DOHH2 (cell line): ENCODE measurements around the gene ANXA8L1.

Source experiments
- CTCF ChIP-seq: fragments of 200-600 bp; sonication (generic); IDR thresholded peaks from one replicate; pipeline ENCODE4 v1.5.1; 2014; ENCODE audit warnings: antibody characterized with exemption, mild to moderate bottlenecking, low read depth, low read length; ENCODE audit not compliant: poor library complexity, severe bottlenecking
- EZH2phosphoT487 ChIP-seq: fragments of 200-600 bp; sonication (generic); IDR thresholded peaks from 2 replicates; pipeline ENCODE4 v1.6.1; 2017; ENCODE audit warnings: borderline replicate concordance, mild to moderate bottlenecking, antibody characterized with exemption, low read length, moderate library complexity, mixed read lengths

GRCh38 chr10:46328853-46329689, 46.5 kb upstream of the ANXA8L1 start:
- TF ChIP-seq CTCF (no peak), EZH2phosphoT487 (no peak)
